GM21360 (cell line): ENCODE results near the gene C1orf141.
"Not testable (repeated sequence)": the region's sequence is repeated elsewhere in the genome, so short reads cannot be mapped to it uniquely, and the experiment has no call there.

Source experiments
- ATAC-seq: cut with Tn5 transposase; IDR thresholded peaks from one replicate; pipeline ENCODE4 v1.9.1; 2021; ENCODE audit warnings: mild to moderate bottlenecking, moderate library complexity; ENCODE audit not compliant: unreplicated experiment

Gene C1orf141

DNA sequence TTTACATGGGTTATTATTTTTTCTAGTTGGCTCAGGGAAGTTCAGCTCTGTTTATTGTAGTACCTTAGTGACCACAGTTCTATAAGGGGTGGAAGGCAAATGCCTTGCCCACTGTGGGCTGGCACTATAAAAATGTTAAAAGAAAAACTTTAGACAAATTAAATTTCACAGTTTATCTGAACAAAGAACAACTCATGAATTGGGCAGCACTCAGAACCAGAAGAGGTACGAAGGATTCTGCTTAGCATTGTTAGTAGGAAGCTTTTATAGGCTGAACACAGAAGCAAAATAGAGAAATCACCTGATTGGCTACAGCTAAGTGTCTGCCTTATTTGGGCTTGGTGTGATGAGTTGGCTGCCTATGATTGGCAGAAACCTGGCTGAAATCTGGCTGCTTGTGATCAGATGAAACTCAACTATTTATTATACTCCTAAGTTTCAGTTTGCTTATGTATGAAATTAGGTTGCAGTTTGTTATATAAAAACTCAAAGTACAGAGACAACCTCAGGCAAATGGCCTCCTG lies 45.0 kb downstream of the C1orf141 start:
- ATAC-seq, result no peak

DNA sequence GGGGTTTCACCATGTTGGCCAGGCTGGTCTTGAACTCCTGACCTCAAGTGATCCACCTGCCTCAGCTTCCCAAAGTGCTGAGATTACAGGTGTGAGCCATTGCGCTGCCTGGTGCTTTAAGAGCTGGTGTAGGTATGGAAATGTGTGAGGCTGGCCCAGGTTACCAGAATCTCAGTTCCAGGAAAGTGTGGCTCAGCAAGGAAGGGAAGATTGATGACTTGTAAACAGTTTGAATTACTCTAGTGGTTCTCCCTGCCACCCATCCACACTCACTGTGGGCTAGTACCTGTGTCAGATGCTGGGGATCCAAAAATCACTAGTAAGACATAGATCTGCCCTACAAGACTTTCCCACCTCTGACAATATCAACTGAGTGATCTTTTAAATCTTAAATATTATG lies 46.3 kb downstream of the C1orf141 start:
- no peak for ATAC-seq

DNA sequence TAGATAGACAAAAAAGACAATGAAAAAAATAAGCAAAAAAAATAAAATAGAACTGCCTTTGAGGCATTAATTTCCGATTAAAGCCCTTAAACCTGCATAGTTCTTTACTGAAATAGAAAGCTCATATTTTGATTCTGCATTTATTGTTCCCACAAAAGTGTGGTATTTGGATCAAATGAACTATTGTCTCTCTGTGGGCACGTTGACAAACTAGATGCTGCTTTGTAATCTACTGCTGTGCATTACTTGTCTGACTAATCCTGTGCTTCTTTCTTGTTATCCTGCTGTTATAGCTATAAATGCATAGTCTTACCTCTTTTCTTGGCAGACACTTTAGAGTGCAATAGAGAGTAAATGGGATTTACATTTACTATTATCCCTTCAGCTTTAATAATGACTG lies 49.4 kb downstream of the C1orf141 start:
- ATAC-seq, result no peak

DNA sequence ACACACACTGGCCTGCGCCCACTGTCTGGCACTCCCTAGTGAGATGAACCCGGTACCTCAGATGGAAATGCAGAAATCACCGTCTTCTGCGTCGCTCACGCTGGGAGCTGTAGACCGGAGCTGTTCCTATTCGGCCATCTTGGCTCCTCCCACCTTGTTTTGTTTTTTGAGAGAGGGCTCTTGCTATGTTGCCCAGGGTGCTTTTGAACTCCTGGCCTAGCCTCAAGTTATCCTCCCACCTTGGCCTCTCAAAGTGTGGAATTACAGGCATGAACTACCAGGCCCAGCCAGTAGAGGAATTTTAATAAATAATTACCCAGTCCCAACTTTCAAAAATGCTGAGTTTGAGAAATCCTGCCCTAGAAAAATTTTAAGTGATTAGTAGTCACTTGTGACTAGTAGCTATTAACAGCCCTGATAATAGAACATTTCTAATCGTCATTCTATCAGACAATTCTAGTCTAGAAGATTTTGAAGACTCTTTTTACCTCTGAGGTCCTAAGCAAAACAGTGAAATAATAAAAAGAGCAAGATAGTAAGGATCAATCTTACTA lies 49.9 kb downstream of the C1orf141 start:
- no peak for ATAC-seq

DNA sequence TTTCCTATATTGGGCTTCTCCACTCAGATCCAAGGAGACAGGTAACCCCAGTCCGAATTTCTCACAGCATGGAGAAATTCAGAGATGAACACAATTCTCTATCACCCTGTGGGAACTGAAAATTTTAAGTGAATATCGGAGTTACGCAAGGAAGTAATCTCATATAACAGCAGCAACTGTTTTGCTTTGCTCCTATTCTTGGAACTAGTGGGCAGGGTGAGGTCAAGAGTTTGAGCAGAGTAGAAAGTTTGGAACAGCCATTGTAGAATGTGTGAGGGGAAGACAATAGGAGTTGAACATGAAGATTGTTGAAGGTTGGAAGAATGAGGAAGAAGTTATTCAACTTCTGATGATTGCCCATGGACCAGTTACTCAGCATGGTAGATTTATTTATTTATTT lies 56.5 kb downstream of the C1orf141 start:
- ATAC-seq, result no peak

DNA sequence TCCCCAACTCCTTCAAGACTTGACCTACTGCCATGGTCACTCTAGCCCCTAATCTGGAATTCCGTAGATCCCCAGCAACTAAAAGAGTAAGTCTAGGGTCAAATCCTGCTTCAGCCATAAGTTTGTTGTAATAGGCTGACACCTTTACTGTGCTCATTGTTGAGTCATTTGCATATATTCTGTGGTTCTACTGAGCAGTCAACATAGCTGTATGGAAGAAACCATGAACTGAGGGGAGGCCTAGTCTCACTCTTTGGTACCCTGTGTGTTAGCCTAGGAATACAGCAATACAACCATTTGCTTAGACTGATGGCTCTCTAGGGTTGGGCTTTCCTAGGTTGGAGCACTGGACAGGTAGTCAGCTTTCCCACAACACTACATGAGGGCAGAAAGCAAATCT lies 57.2 kb downstream of the C1orf141 start:
- ATAC-seq, result no peak

DNA sequence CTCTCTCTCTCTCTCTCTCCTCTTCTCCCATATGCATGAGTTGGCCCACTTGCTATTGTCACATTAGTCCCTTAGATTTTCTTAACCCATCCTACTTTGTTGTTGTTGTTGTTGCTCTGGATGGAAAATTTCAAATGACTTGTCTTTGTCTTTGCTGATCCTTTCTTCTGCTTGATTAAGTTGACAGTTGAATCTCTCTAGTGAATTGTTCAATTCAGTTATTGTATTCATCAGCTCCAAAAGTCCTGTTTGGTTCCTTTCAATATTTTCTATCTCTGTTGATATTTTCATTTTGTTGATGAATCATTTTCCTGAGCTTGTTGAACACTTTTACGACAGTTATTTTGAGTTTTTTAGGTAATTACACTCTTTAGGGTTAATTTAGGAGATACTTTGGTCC lies 62.0 kb downstream of the C1orf141 start:
- ATAC-seq, result no peak

DNA sequence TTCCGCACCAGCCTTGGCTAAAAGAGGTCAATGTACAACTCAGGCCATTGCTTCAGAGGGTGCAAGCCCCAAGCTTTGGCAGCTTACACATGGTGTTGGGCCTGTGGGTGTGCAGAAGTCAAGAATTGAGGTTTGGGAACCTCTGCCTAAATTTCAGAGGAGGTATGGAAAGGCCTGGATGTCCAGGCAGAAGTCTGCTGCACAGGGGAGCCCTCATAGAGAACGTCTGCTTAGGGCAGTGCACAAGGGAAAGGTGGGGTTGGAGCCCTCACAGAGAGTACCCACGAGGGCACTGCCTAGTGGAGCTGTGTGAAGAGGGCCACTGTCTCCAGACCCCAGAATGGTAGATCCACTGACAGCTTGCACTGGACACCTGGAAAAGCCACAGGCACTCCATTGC lies 67.1 kb downstream of the C1orf141 start:
- not testable (repeated sequence) for ATAC-seq

DNA sequence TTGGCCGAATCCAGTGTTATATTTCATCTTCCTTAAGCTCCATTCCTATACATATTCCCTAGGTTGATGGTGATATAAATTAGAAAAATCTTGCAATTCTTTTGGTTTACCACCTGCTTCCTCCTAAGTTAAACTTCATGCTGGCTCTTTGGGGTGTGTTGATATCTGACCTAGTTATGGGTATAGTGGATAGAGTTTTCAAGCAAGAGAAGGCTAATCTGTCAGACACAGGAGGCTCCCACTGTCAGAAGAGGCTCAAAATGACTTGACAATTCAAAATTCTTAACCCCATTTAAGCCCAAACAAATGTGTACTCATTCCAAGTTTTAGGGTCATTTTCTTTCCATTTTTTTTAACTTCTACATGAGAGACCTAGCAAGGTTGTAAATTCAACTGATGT lies 72.4 kb downstream of the C1orf141 start:
- ATAC-seq, result no peak

DNA sequence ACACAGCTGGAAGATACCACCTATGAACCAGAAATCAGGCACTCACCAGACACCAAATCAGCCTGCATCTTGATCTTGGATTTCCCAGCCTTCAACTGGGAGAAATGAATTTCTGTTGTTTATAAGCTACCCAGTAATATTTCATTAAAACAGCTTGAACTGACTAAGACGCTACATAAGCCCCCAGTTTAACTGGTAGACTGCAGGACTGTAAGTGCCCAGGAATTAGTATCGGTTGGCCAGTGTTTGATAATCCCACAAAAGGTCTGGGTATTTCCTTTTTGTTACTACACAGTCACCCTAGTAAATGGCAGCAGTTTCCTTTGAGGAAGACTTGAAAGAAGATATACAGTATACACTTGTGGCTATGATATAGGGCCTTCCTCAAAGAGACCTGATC lies 73.5 kb downstream of the C1orf141 start:
- ATAC-seq, result no peak

DNA sequence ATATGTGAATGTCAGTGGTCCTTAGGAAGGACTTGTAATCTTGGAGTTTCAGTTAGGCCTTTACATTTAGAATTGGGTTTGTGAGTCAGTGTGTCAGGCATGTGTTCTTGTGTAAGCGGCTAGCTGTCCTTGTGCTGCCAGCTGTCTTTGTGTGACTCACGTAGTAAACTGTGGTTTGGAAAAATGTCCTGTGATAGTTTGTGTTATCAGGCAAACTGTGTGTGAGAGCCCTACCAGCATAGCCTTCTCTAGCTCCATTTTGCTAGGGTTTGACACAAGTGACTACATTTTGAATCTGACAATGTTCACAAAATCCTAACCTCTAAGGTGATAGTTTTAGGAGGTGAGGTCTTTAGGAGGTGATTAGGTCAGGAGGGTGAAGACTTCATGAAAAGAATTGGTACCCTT lies 74.0 kb downstream of the C1orf141 start:
- no peak for ATAC-seq

DNA sequence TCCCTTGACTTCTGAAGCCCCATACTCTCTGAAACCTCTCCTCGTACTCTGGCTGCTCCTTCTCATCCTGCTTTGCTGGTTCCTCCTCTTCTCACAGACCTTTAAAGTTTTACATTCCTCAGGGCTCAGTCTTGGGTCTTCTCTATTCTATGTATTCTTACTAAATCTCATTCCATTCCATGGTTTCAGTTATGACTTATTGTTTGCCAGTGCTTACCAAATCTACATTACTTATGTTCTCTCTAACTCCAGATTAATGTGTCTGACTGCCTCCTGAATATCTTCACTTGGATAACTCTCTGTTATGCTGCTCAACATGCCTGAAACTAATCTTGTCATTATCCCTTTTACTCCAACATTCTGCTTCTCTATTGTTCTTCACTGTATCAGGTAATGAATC lies 75.4 kb downstream of the C1orf141 start:
- no peak for ATAC-seq

DNA sequence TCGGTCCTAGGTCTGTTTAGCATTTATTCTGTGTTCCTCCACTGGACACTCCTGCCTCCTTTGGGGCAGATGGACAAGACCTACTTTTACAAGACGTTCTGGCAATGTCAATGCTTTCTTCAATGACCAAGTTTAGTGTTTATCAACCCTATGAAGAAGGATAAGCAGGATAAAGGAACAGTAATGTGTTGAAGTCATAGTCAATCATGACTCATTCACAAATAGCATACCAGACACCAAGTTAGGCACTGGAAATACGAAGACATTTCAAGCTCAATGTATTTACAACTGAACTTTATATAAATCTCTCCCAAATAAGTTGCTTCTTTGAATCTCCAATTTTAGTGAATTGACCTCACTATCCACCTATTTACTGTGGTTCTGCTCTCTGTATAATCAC lies 76.0 kb downstream of the C1orf141 start:
- no peak for ATAC-seq

DNA sequence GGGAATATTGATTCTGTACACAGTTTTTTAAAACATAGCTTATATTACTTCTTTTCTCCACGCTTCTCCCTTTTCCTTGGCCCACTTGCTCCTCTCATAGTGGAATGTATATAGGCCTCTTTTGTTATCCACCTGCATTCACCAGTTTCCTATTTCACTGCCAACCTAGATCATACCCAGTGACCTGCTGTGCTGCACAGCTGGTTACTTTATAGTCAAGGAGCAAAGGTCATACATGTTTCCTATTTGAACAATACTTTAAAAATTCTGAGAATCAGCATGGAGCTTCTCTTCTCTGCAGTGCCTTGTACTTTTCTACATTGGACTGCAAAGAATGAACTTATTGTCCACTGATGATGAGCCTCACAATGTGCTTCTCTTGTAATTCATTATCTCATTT lies 76.5 kb downstream of the C1orf141 start:
- ATAC-seq, result no peak

DNA sequence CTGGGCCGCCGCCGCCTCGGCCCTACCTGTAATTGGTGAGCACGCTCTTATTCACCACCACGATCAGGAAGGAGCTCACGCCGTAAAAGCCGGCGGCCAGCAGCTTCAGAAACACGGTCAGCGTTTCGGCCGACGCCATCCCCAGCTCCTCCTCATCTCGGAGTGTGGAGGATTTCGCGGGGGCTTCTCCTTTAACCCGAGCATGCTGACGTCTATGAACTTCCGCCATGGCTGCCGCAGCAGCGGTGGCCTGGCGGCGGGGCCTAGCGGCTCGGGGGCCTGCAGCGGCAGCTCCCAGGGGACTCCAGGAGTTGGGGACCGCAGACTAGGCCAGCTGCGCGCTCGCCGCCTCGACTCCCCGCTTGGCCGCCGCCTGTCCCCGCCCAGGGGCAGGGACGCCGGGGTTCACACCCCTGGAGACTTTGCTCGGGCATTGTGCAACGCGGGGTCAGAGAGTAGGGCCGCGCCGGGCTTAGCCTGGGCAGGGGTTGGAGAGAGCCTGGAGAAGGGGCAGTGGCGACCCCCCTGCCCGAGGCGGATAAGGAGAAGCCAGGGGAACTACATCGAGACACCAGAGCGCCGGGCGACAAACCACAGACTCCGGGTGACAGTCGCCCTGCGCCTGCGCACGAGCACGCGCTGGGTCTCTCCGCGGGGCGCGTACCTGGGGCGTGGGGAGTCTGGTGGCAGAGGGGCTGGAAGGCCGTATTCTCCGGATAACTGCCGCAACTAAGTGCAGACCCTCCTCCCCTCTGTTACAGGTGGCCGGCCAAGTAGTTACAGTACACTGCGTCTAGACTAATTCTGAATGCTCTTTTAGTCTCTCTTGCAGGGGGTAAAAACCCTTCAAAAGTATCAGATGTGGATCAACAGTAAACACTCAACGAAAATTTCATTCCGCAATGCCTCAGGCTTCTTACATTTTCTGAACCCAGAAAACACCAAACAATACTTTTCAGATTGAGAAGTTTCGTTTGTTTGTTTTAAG lies 80.7 kb downstream of the C1orf141 start, which contains the start of gene SLC35D1:
SLC35D1 (minus strand) TSS at position 364 of the 988 bp plus-strand sequence; CDS start at position 229, 135 bp downstream.
- peak; percentile 77 for ATAC-seq

DNA sequence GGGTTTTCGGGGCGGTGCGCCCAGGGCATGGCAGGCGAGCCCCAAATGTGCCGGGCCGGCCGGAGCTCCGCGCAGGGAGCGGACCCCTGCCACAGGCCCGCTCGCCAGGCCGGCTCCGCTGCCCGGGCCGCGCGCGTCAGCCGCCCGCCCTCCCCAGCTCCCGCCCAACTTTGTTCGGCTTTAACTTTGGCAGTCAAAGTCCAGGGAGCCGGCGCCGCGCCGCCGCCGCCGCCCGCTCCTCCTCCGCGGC lies 81.3 kb downstream of the C1orf141 start:
- ATAC-seq, result peak; percentile 32

DNA sequence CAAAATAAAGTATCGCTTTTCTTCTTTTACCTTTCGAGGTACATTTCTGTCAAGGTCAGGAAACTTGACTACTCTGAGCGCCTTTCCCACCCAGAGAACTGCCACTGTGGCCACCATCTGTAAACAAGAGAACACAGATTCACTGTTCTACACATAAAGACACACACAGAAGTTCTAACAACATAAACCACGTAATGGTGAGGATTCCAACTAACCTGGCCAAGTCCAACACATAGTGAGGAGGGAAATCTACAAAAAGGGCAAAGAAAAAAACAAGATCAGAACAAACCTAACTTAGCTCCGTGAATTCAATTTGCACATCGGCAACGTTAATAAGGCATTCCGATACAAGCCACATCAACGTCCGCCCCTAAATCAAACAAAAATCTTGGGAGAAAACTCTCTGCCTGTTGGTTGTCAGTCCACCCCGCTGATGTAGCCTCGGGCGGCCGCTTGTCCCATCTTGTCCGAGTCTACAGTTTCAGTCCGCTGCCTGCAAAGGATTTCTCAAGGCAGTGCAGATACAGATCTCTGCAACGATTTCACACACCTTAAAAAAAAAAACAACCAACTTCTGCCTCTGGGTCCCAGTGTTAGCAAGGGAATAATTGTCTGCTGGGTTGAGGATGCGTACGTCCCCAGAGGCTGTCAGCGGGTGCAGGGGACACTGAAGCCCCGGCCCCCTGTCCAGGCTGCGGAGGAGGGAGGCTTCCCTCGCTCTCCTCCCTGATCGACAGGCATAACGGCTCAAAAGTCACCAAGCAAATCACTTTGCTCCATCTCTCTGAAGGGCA lies 81.8 kb downstream of the C1orf141 start:
- ATAC-seq, result peak; percentile 8

DNA sequence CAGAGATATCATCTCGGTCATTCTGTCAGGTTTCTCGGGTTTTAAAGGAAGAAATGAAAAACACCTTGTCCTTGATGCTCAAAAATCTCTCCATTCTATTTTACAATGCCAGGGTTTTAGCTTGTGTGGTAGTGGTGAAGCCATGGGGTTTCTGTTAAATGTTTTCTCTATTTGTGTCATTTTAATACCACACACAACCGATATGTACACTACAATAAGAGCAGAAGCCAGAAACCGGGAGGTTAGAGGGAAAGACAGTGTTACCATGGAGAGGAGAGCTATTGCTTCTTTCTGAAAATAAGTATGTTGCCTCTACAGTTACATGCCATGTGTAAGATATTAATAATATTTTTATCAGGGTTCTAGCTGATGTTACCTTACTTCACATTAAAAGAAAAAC lies 83.6 kb downstream of the C1orf141 start:
- ATAC-seq, result no peak

DNA sequence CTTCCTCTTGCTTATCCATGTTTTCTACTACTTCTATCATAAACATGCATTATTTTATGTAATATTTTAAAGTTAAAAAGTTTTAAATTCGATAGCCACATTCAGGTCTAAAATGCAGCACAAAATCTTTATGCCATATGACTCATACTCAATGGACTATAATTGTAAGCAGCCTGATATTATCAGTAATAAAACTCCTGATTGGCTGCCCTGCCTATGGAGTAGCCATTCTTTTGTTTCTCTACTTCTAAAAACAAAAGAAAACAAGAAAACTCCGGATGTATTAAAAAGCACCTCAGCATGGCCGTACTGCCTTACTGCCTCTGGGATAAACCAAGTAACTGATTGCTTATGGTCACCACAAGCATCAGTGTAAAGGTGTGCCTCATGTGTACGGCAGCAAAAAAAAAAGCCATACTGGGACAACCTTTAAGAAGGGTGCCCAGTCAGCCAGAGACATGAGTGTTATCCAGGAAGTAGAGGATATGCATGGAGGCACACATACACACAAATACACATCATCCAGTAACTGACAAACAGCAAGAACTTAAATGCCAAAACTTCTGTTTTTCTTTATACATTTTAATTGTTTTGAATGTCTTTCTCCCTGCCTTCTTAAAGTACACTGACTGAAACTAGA lies 90.0 kb downstream of the C1orf141 start:
- ATAC-seq, result peak; percentile 49

DNA sequence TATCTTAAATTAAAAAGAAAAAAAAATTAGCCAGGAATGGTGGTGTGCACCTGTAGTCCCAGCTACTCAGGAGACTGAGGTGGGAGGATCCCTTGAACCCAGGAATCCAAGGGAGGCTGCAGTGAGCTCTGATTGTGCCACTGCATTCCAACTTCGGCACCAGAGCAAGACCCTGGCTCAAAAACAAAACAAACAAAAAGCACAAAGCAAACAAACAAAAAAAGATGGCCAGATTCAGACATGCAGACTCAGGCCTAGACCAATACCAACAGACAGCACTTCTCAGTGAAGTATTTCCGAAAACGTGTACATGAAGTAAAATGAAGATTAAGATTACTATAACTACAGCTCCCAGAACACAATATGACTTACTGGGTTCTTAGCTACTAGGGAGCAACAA lies 91.4 kb downstream of the C1orf141 start:
- no peak for ATAC-seq
